ENCODE data around the gene CTSS.

DNA sequence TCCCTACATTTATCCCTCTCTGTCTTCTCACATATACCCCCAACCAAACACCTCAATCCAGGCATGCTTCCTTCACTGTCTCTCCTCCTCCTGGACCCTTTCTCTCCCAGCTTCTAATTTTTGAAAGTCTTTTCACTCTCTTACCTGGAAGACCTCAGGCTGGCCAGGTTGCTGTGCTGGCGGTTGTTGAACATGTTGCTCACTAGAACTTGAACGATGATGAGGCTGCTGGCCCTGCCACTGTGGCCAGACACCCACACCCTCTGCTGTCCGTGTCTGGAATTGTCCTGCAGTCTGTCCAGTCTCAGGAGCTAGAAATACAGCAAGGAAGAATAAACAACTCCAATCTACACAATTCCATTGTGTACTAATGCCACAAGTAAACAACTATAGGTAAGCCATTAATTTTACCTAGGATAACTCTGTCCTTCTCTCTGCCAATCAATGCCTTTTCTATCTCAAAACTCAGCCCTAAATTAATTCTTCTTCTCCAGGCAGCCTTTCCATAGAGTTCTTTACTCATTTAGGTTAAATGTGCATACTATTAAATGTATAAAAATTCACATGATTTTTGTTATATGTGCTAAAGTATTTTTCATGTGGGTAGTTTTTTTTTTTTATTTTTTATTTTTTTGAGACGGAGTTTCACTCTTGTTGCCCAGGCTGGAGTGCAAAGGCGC lies 47.6 kb upstream of the CTSS start:
- TF ChIP-seq TAF1 (IDR thresholded peaks at IDR 0.05; ENCODE audit: borderline replicate concordance, insufficient read depth, low read length) (no peak), REST (IDR thresholded peaks at IDR 0.05; ENCODE audit: insufficient read depth in 1 of 2, low read depth in 2 of 2, low read length in 2 of 2) (no peak)

Measured in PFSK-1 (cell line).